HG02588 (cell line): ENCODE results near the gene ICA1L.

Source experiments
- ATAC-seq: cut with Tn5 transposase; IDR thresholded peaks from one replicate; pipeline ENCODE4 v1.9.1; 2021; ENCODE audit warnings: mild to moderate bottlenecking, moderate library complexity; ENCODE audit not compliant: unreplicated experiment

Gene ICA1L

GRCh38 chr2:202790676-202791075, 80.9 kb downstream of the ICA1L start:
- ATAC-seq = no peak

GRCh38 chr2:202786842-202787241, 84.7 kb downstream of the ICA1L start:
- no peak for ATAC-seq

GRCh38 chr2:202782940-202783558, 88.5 kb downstream of the ICA1L start:
- no peak for ATAC-seq

GRCh38 chr2:202780514-202781021, 91.0 kb downstream of the ICA1L start:
- ATAC-seq = peak; percentile 87

GRCh38 chr2:202778217-202778616, 93.3 kb downstream of the ICA1L start:
- no peak for ATAC-seq

DNA sequence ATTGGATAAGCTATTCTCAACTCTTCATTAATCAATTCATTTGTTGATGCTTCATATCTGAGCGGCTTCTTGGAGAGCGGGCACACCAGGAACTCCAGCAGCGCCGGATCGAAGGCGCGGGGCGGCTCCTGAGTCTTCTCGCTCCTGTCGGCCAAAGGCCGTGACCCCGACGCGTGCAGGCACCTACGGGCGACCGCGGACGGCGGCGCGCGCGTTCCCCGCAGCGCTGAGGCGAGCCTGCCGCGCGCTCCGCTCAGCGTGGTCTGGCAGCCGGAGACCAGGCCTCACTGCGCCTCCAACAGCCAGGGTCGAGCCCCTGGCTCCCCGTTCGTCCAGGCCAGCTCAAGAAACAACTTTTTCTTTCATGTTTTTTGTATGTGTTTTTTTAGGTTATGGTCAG, 97.5 kb downstream of the ICA1L start:
- ATAC-seq = no peak

DNA sequence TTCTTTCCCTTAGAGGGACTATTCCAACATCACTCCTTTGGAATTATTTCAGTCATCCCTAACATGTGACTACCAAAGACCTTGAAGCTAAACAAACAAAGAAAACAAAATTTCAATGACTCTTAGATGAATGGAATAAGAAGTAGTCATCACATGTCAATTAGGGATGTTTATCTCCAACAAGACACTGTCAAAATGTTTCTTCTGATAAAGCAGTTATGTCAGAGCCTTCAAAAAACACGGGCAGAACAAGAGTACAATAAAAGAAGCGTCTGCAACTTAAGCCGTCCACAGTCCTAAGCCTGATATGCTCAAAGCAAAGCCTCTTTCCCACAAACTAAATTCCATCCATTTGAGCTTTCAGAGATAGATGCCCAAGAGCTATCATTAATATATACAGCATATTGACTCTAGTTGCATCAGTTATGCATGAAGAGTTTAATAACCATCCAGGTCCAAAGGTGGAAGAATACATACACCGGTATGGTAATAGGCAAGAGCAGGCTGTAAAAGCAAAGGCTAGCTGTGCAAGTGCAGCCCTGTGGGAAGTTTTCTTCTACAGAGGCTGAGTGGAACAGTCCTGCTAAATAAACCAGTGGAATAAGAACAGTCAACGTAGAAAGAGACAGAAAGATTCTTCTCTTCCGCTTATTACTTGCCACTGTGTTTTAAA, 98.1 kb downstream of the ICA1L start:
- ATAC-seq = no peak

- ATAC-seq = no peak
Observed at GRCh38 chr2:202771741-202772460, 99.7 kb downstream of the ICA1L start.

DNA sequence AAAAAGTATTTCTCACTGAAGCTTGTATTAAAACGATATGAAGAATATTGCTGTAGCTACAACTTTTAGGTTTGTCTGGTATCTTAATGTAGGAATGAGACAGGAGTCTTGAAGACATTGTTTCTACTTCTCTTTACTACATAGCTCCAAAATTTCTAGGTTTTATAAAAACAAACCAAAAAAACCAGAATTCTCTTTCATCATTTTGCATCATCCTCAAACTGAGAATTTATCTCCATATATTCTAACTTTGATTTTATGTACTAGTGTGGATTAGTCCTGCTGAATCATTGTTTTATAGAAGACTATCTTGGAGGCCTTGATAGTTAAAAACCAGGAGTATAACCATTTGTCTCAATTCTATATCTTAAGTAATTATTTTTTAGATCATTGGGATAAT, 100.2 kb downstream of the ICA1L start:
- ATAC-seq = no peak

- no peak for ATAC-seq
Observed at GRCh38 chr2:202769201-202769600, 102.4 kb downstream of the ICA1L start.

DNA sequence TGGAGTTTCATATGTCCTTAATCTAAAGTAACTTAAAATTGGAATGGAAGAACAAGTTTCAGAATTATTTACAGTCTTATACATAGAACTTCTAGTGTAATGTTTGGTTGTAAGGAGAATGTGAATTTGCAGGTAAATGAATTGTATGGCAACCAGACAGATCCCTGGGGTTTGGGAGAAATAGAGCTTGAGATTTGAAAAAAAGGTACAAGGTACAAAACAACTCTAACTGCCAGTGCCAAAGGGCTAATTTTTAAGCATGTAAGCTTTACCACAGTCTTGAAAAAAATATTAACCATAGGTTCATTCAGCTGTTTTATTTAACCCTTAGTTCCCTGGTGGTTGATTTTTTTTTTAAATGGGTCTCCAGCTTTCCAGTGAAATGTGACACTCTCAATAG, 103.3 kb downstream of the ICA1L start:
- ATAC-seq = no peak

- ATAC-seq = no peak
Observed at GRCh38 chr2:202765436-202765835, 106.1 kb downstream of the ICA1L start.

DNA sequence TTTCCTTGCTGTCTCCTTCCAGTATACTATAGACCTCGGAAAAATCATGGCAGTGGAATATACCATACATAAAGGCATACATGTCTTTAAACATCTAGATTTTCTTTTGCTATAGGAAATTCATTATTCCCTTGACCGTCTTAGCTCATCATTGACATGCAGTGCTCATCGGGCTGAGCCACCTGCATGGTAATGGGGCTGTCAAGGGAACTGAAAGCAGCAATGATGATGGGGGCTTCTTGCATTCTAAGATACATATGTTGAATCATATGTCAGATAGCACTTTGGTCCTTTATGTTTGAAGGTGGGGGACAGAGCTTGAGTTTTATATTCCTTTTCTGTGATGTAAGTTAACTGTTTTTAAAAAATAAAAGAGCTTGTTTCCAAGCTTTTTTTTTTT, 106.6 kb downstream of the ICA1L start:
- ATAC-seq = no peak

- ATAC-seq = no peak
Observed at GRCh38 chr2:202763916-202764315, 107.7 kb downstream of the ICA1L start.

DNA sequence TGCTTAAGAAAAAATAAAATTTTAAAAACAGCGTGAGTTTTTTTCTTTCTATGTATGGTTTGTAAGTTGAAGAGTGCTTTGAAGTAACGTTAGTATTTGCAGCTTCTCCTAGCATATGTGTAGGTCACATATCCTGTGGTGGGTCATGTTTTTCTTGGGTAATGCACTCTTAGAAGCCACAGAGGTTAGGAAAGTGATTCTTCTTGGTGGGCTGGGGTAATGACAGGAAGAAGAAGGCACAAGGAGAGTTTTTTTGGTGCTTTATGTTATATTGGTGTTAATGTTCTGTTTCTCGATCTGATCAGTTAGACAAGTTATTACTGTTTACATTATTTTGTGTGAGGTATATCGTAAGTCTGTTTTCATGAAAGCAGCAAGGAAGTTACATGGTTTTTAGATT, 109.0 kb downstream of the ICA1L start:
- no peak for ATAC-seq

- no peak for ATAC-seq
Observed at GRCh38 chr2:202760848-202761247, 110.7 kb downstream of the ICA1L start.

GRCh38 chr2:202758604-202759003, 113.0 kb downstream of the ICA1L start:
- ATAC-seq = no peak

- no peak for ATAC-seq
Observed at GRCh38 chr2:202758128-202758527, 113.4 kb downstream of the ICA1L start.

GRCh38 chr2:202757339-202757738, 114.2 kb downstream of the ICA1L start:
- no peak for ATAC-seq

- no peak for ATAC-seq
Observed at GRCh38 chr2:202756598-202756997, 115.0 kb downstream of the ICA1L start.

DNA sequence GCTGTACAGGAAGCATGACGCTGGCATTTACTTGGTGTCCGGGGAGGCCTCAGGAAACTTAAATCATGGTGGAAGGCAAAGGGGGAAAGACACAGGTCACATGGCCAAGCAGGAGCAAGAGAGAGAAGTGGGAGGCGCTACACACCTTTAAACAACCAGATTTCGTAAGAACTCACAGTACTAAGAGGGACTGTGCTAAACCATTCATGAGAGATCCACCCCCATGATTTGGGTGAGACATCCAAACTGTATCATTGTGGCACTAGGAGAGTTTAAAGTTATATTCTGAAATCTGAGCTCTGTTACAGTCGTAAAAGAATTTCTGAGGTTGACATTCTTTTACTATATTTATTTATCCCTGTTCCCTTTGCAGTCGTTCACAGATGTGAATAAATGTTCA, 116.6 kb downstream of the ICA1L start:
- ATAC-seq = no peak

GRCh38 chr2:202752071-202752470, 119.5 kb downstream of the ICA1L start:
- no peak for ATAC-seq
